HepG2 (cell line): ENCODE measurements around the gene TMEM98.

Experiments
- BRCA1 ChIP-seq: sonication (generic); formaldehyde crosslinking; IDR thresholded peaks from 2 replicates; pipeline ENCODE4 v1.4.0; 2020; ENCODE audit warnings: missing genetic modification reagents
- E2F5 ChIP-seq: sonication (generic); formaldehyde crosslinking; conservative IDR thresholded peaks from 2 replicates; pipeline ENCODE4 v1.4.0; 2020; ENCODE audit warnings: missing genetic modification reagents
- ETV5 ChIP-seq: IDR thresholded peaks from 2 replicates; pipeline ENCODE4 v1.6.1; 2018; ENCODE audit warnings: missing biosample characterization, missing genetic modification reagents, inconsistent platforms, borderline replicate concordance
- EZH2 ChIP-seq: conservative IDR thresholded peaks from 2 replicates; pipeline ENCODE4 v1.6.1; 2012; ENCODE audit warnings: mild to moderate bottlenecking, low read depth, low read length, moderate library complexity
- GTF2F1 ChIP-seq: fragments of 150-350 bp; IDR thresholded peaks from 2 replicates; pipeline ENCODE4 v1.6.1; 2014; ENCODE audit warnings: low read length
- HOXA9 ChIP-seq: sonication (generic); formaldehyde crosslinking; IDR thresholded peaks from 2 replicates; pipeline ENCODE4 v1.8.1; 2022; ENCODE audit warnings: missing genetic modification reagents, mild to moderate bottlenecking, moderate library complexity, borderline replicate concordance
- KAT7 ChIP-seq: IDR thresholded peaks from 2 replicates; pipeline ENCODE4 v1.6.1; 2018; ENCODE audit warnings: borderline replicate concordance, missing compliant biosample characterization
- KLF9 ChIP-seq: IDR thresholded peaks from 2 replicates; pipeline ENCODE4 v1.6.1; 2016; ENCODE audit warnings: low read depth
- MXI1 ChIP-seq: IDR thresholded peaks from 3 replicates; pipeline ENCODE4 v1.6.1; 2012; ENCODE audit warnings: low read depth, low read length, inconsistent platforms, borderline replicate concordance
- NONO ChIP-seq, 2 experiments: fragments of 450-650 bp in 1 of 2; sonication (generic) in 1 of 2; formaldehyde crosslinking in 1 of 2; IDR thresholded peaks in 1 of 2; conservative IDR thresholded peaks in 1 of 2; 2 replicates each; pipeline versions ENCODE4 v1.6.1 to v1.8.0; 2017 to 2022; ENCODE audit warnings: mild to moderate bottlenecking in 1 of 2, missing genetic modification reagents in 1 of 2, moderate library complexity in 1 of 2
- REL ChIP-seq: sonication (generic); formaldehyde crosslinking; conservative IDR thresholded peaks from 2 replicates; pipeline ENCODE4 v1.8.0; 2022; ENCODE audit warnings: mild to moderate bottlenecking, missing genetic modification reagents, moderate library complexity
- SAFB2 ChIP-seq: sonication (generic); formaldehyde crosslinking; IDR thresholded peaks from 2 replicates; pipeline ENCODE4 v1.5.1; 2020; ENCODE audit warnings: missing genetic modification reagents, low read depth, mild to moderate bottlenecking, borderline replicate concordance
- TCF7 ChIP-seq: sonication (generic); IDR thresholded peaks from 2 replicates; pipeline ENCODE4 v1.6.1; 2016; ENCODE audit warnings: antibody characterized with exemption, low read depth

- TF ChIP-seq REL (no peak), NONO (IDR thresholded peaks at IDR 0.05) (no peak), NONO (CRISPR knock-in tag; conservative IDR thresholded peaks at IDR 0.05) (no peak), KLF9 (CRISPR knock-in tag) (no peak), EZH2 (no peak), BRCA1 (CRISPR knock-in tag) (no peak), MXI1 (no peak), ETV5 (CRISPR knock-in tag) (no peak), HOXA9 (no peak), SAFB2 (CRISPR knock-in tag) (no peak), KAT7 (CRISPR knock-in tag) (no peak), E2F5 (CRISPR knock-in tag) (no peak), TCF7 (no peak), GTF2F1 (no peak)
Observed at GRCh38 chr17:32962320-32962711, 34.4 kb downstream of the TMEM98 start.
